ENCODE measurements around the gene UNC93B1.

UNC93B1 gene

GRCh38 chr11:68012044-68012842 lies 8.3 kb upstream of the UNC93B1 start:
- no peak for FAIRE-seq
- DNase-seq (ENCODE audit: extremely low spot score, insufficient read length, low read depth) = no peak

- no peak for FAIRE-seq
- no peak for DNase-seq (ENCODE audit: extremely low spot score, insufficient read length, low read depth)
These were observed 7.4 kb upstream of the UNC93B1 start for GRCh38 chr11:68011051-68011943.

- FAIRE-seq (no peak), DNase-seq (ENCODE audit: extremely low spot score, insufficient read length, low read depth) (no peak)
These were observed 6.5 kb upstream of the UNC93B1 start, which contains the start of gene ALDH3B1 for GRCh38 chr11:68010090-68011041. Gene ALDH3B1, plus strand, starts transcription at chr11:68010327. Its CDS starts 4,971 bp downstream, at chr11:68015298.

- DNase-seq (ENCODE audit: extremely low spot score, insufficient read length, low read depth) = no peak
- FAIRE-seq = no peak
These were observed 5.6 kb upstream of the UNC93B1 start for GRCh38 chr11:68009391-68010089.

- DNase-seq (ENCODE audit: extremely low spot score, insufficient read length, low read depth) (no peak), FAIRE-seq (no peak)
These were observed 4.8 kb upstream of the UNC93B1 start for GRCh38 chr11:68008381-68009337.

- FAIRE-seq (no peak), DNase-seq (ENCODE audit: extremely low spot score, insufficient read length, low read depth) (no peak)
These were observed 3.8 kb upstream of the UNC93B1 start for GRCh38 chr11:68007498-68008380.

- no peak for DNase-seq (ENCODE audit: extremely low spot score, insufficient read length, low read depth)
- FAIRE-seq = no peak
These were observed 2.8 kb upstream of the UNC93B1 start for GRCh38 chr11:68006606-68007166.

GRCh38 chr11:68004551-68005335 lies 846 bp upstream of the UNC93B1 start:
- no peak for FAIRE-seq
- DNase-seq (ENCODE audit: extremely low spot score, insufficient read length, low read depth) = no peak

GRCh38 chr11:68002938-68003845 lies 705 bp downstream of the UNC93B1 start:
- no peak for DNase-seq (ENCODE audit: extremely low spot score, insufficient read length, low read depth)
- FAIRE-seq = no peak

GRCh38 chr11:68002575-68002937 lies 1.3 kb downstream of the UNC93B1 start:
- FAIRE-seq = peak; percentile 92
- DNase-seq (ENCODE audit: extremely low spot score, insufficient read length, low read depth) = no peak

- FAIRE-seq (no peak), DNase-seq (ENCODE audit: extremely low spot score, insufficient read length, low read depth) (no peak)
These were observed 4.2 kb downstream of the UNC93B1 start for GRCh38 chr11:67999704-68000103.

GRCh38 chr11:67999201-67999629 lies 4.7 kb downstream of the UNC93B1 start:
- no peak for FAIRE-seq

GRCh38 chr11:67998150-67999045 lies 5.5 kb downstream of the UNC93B1 start:
- no peak for DNase-seq (ENCODE audit: extremely low spot score, insufficient read length, low read depth)
- FAIRE-seq = no peak

More at GRCh38 chr11:67999201-67999629, 4.7 kb downstream of the UNC93B1 start:
- DNase-seq (ENCODE audit: extremely low spot score, insufficient read length, low read depth) = no peak

- no peak for FAIRE-seq
These were observed 6.4 kb downstream of the UNC93B1 start for GRCh38 chr11:67997475-67997921.

More at GRCh38 chr11:67997475-67997921, 6.4 kb downstream of the UNC93B1 start:
- no peak for DNase-seq (ENCODE audit: extremely low spot score, insufficient read length, low read depth)

Data from GM18507 (cell line).